CD8-positive, alpha-beta memory T cell (primary cell): ENCODE measurements around the gene TBC1D9. TPM values are rescaled to one million over a fixed set of nuclear protein-coding genes. Genes with fewer than 3 reads are reported as not detected.

Experiments used
- CTCF ChIA-PET: fragments of 350-600 bp; sonication (Branson Sonifier 250); formaldehyde crosslinking; loops from one replicate; lab custom pipeline; 2021; ENCODE audit warnings: antibody characterized with exemption; lab: Charles Lee
- POLR2A ChIA-PET: fragments of 350-600 bp; sonication (Branson Sonifier 250); formaldehyde crosslinking; loops from one replicate; lab custom pipeline; 2021; ENCODE audit warnings: antibody characterized with exemption; lab: Charles Lee
- DNase-seq, 5 donors: peaks; one replicate each; pipeline versions ENCODE4 v3.0.0 to v3.0.0-alpha.2; 2020 to 2022; ENCODE audit warnings: mixed read lengths in 1 of 5
- H3K27ac ChIP-seq: one replicate; pipeline ENCODE4 v1.7.0; 2013; ENCODE audit warnings: low read depth, mild to moderate bottlenecking, low read length, moderate library complexity
- H3K27me3 ChIP-seq: 2 replicates; pipeline ENCODE4 v1.7.0; 2013; ENCODE audit warnings: low read length, mild to moderate bottlenecking; ENCODE audit not compliant: insufficient read depth, poor library complexity, severe bottlenecking
- H3K36me3 ChIP-seq: 2 replicates; pipeline ENCODE4 v1.7.0; 2013; ENCODE audit warnings: mild to moderate bottlenecking, low read length, moderate library complexity; ENCODE audit not compliant: insufficient read depth
- H3K4me1 ChIP-seq: 2 replicates; pipeline ENCODE4 v1.7.0; 2013; ENCODE audit warnings: mild to moderate bottlenecking, low read length, moderate library complexity; ENCODE audit not compliant: insufficient read depth
- H3K4me3 ChIP-seq: 2 replicates; pipeline ENCODE4 v1.7.0; 2013; ENCODE audit warnings: mild to moderate bottlenecking, low read length
- H3K9me3 ChIP-seq: 2 replicates; pipeline ENCODE4 v1.7.0; 2013; ENCODE audit warnings: mild to moderate bottlenecking, low read length
- H3K27ac Mint-ChIP-seq, 8 donors: one replicate each; pipeline ENCODE4 v1.8.0; 2020 to 2021; ENCODE audit warnings: mixed read lengths in 8 of 8, mild to moderate bottlenecking in 6 of 8, inconsistent platforms in 3 of 8, moderate library complexity in 3 of 8
- H3K27me3 Mint-ChIP-seq, 2 donors: one replicate each; pipeline ENCODE4 v1.8.0; 2020 to 2021; ENCODE audit warnings: mixed read lengths in 2 of 2, mild to moderate bottlenecking in 1 of 2, moderate library complexity in 1 of 2
- H3K36me3 Mint-ChIP-seq, 3 donors: one replicate each; pipeline ENCODE4 v1.8.0; 2020 to 2021; ENCODE audit warnings: mixed read lengths in 3 of 3, inconsistent platforms in 1 of 3, mild to moderate bottlenecking in 1 of 3
- H3K4me1 Mint-ChIP-seq, 3 donors: one replicate each; pipeline ENCODE4 v1.8.0; 2020 to 2021; ENCODE audit warnings: mixed read lengths in 3 of 3, inconsistent platforms in 1 of 3, mild to moderate bottlenecking in 1 of 3
- H3K4me3 Mint-ChIP-seq, 7 donors: one replicate each; pipeline ENCODE4 v1.8.0; 2020 to 2021; ENCODE audit warnings: mixed read lengths in 7 of 7, mild to moderate bottlenecking in 6 of 7, moderate library complexity in 4 of 7, inconsistent platforms in 2 of 7
- H3K9me3 Mint-ChIP-seq, 5 donors: one replicate each; pipeline ENCODE4 v1.8.0; 2020 to 2022; ENCODE audit warnings: mixed read lengths in 5 of 5, mild to moderate bottlenecking in 3 of 5, moderate library complexity in 2 of 5, inconsistent platforms in 1 of 5
- polyA plus RNA-seq: library from polyadenylated mRNA; unstranded; fragments of 300-500 nt; fragmentation: Illumina TruSeq; gene quantifications from one replicate; pipeline ENCODE4 v1.2.3, GENCODE V29; 2021
- total RNA-seq, 2 experiments: library from RNA; stranded (reverse); gene quantifications; one replicate each; pipeline ENCODE4 v1.2.3, GENCODE V29; 2021

The TBC1D9 gene
- total and polyA plus RNA-seq, 3 experiments from 2014 or later, result 0.13 to 0.46 TPM; not detected in 1

- CTCF ChIA-PET, result no interaction called here
These were observed 8.7 kb upstream of the TBC1D9 start for GRCh38 chr4:140764785-140765392.

GRCh38 chr4:140762202-140762601 lies 6.0 kb upstream of the TBC1D9 start:
- no peaks in the 10 kb centered on the region for H3K36me3 ChIP-seq
- no peaks in the 10 kb centered on the region for H3K9me3 ChIP-seq
- DNase-seq, result no peak
- POLR2A ChIA-PET, result no interaction called here
- no peak overlapping the region for H3K27ac ChIP-seq
- H3K27me3 Mint-ChIP-seq, result peaks cover 9 to 18% of the 10 kb centered on the region in 2 donors
- no peak overlapping the region for H3K4me3 ChIP-seq
- no peak overlapping the region for H3K4me3 Mint-ChIP-seq
- H3K4me1 ChIP-seq, result no peaks in the 10 kb centered on the region
- peaks cover 0 to 3% (median 2%) of the 10 kb centered on the region in 3 donors for H3K4me1 Mint-ChIP-seq
- peaks cover 6% of the 10 kb centered on the region for H3K27me3 ChIP-seq
- H3K9me3 Mint-ChIP-seq, result peaks cover 0 to 6% (median 0%) of the 10 kb centered on the region in 5 donors
- H3K36me3 Mint-ChIP-seq, result peaks cover 0 to 3% (median 0%) of the 10 kb centered on the region in 3 donors
- CTCF ChIA-PET, result no interaction called here
- no peak overlapping the region for H3K27ac Mint-ChIP-seq

More at GRCh38 chr4:140764785-140765392, 8.7 kb upstream of the TBC1D9 start:
- Mint-ChIP-seq H3K27ac (no peak overlapping the region), H3K9me3 (peaks cover 0 to 6% (median 0%) of the 10 kb centered on the region in 5 donors), H3K4me3 (no peak overlapping the region), H3K27me3 (peaks cover 4 to 7% of the 10 kb centered on the region in 2 donors), H3K36me3 (no peaks in the 10 kb centered on the region), H3K4me1 (no peaks in the 10 kb centered on the region)
- no peak for DNase-seq
- no peaks in the 10 kb centered on the region for H3K9me3 ChIP-seq
- H3K36me3 ChIP-seq, result no peaks in the 10 kb centered on the region
- POLR2A ChIA-PET, result no interaction called here
- no peaks in the 10 kb centered on the region for H3K27me3 ChIP-seq
- H3K4me1 ChIP-seq, result no peaks in the 10 kb centered on the region
- H3K4me3 ChIP-seq, result no peak overlapping the region
- H3K27ac ChIP-seq, result no peak overlapping the region

GRCh38 chr4:140757232-140757630 lies 1.0 kb upstream of the TBC1D9 start:
- Histone ChIP-seq H3K4me3 (no peak overlapping the region), H3K9me3 (no peaks in the 10 kb centered on the region), H3K27me3 (peaks cover 12% of the 10 kb centered on the region), H3K36me3 (no peaks in the 10 kb centered on the region), H3K27ac (no peak overlapping the region), H3K4me1 (no peaks in the 10 kb centered on the region)
- CTCF ChIA-PET, result interaction anchor here (0.7 to 1.1 kb wide), 2 partner anchors 42 to 357 kb away, joined by 3 read pairs; no protein-coding TSS in a partner anchor
- Mint-ChIP-seq H3K4me1 (peaks cover 0 to 15% (median 8%) of the 10 kb centered on the region in 3 donors), H3K4me3 (peak overlapping the region in 2 of 7 donors; percentile 21 to 25), H3K36me3 (peaks cover 0 to 3% (median 0%) of the 10 kb centered on the region in 3 donors), H3K27me3 (peaks cover 29 to 43% of the 10 kb centered on the region in 2 donors), H3K9me3 (peaks cover 0 to 7% (median 0%) of the 10 kb centered on the region in 5 donors), H3K27ac (no peak overlapping the region)
- DNase-seq, result no peak
- POLR2A ChIA-PET, result no interaction called here

GRCh38 chr4:140755774-140756318 lies 339 bp downstream of the TBC1D9 start:
- Histone ChIP-seq H3K36me3 (no peaks in the 10 kb centered on the region), H3K27ac (no peak overlapping the region), H3K27me3 (peaks cover 12% of the 10 kb centered on the region), H3K4me3 (no peak overlapping the region), H3K9me3 (no peaks in the 10 kb centered on the region), H3K4me1 (no peaks in the 10 kb centered on the region)
- peaks cover 0 to 4% (median 0%) of the 10 kb centered on the region in 5 donors for H3K9me3 Mint-ChIP-seq
- peaks cover 0 to 3% (median 0%) of the 10 kb centered on the region in 3 donors for H3K36me3 Mint-ChIP-seq
- DNase-seq, result peak in 1 of 5 donors; percentile 1
- no peak overlapping the region for H3K27ac Mint-ChIP-seq
- H3K4me1 Mint-ChIP-seq, result peaks cover 0 to 15% (median 8%) of the 10 kb centered on the region in 3 donors
- peak overlapping the region in 1 of 7 donors; percentile 28 for H3K4me3 Mint-ChIP-seq
- POLR2A ChIA-PET, result no interaction called here
- CTCF ChIA-PET, result no interaction called here
- peaks cover 30 to 44% of the 10 kb centered on the region in 2 donors for H3K27me3 Mint-ChIP-seq

- peaks cover 29 to 44% of the 10 kb centered on the region in 2 donors for H3K27me3 Mint-ChIP-seq
- no peak for DNase-seq
- H3K9me3 ChIP-seq, result no peaks in the 10 kb centered on the region
- no peak overlapping the region for H3K27ac ChIP-seq
- ChIA-PET POLR2A (no interaction called here), CTCF (no interaction called here)
- H3K36me3 ChIP-seq, result no peaks in the 10 kb centered on the region
- H3K27ac Mint-ChIP-seq, result no peak overlapping the region
- peaks cover 0 to 4% (median 0%) of the 10 kb centered on the region in 5 donors for H3K9me3 Mint-ChIP-seq
- H3K4me1 Mint-ChIP-seq, result peaks cover 0 to 15% (median 8%) of the 10 kb centered on the region in 3 donors
- H3K4me3 Mint-ChIP-seq, result peak overlapping the region in 3 of 7 donors; percentile 7 to 28 (median 19)
- no peak overlapping the region for H3K4me3 ChIP-seq
- no peaks in the 10 kb centered on the region for H3K4me1 ChIP-seq
- H3K27me3 ChIP-seq, result peaks cover 12% of the 10 kb centered on the region
- peaks cover 0 to 3% (median 0%) of the 10 kb centered on the region in 3 donors for H3K36me3 Mint-ChIP-seq
These were observed 1.0 kb downstream of the TBC1D9 start for GRCh38 chr4:140754918-140755773.

GRCh38 chr4:140753329-140753728 lies 2.9 kb downstream of the TBC1D9 start:
- no peak overlapping the region for H3K4me3 Mint-ChIP-seq

GRCh38 chr4:140752291-140753068 lies 3.7 kb downstream of the TBC1D9 start:
- no peak overlapping the region for H3K27ac Mint-ChIP-seq
- H3K4me3 ChIP-seq, result no peak overlapping the region
- no peaks in the 10 kb centered on the region for H3K36me3 Mint-ChIP-seq
- POLR2A ChIA-PET, result interaction anchor here (0.5 kb wide), 1 partner anchor 133 kb away, joined by 5 read pairs; no protein-coding TSS in a partner anchor
- H3K27me3 ChIP-seq, result peaks cover 6% of the 10 kb centered on the region
- no peak overlapping the region for H3K4me3 Mint-ChIP-seq
- DNase-seq, result no peak
- CTCF ChIA-PET, result no interaction called here
- no peaks in the 10 kb centered on the region for H3K9me3 ChIP-seq
- H3K9me3 Mint-ChIP-seq, result peaks cover 0 to 12% (median 2%) of the 10 kb centered on the region in 5 donors
- peaks cover 26 to 41% of the 10 kb centered on the region in 2 donors for H3K27me3 Mint-ChIP-seq
- no peaks in the 10 kb centered on the region for H3K36me3 ChIP-seq
- no peak overlapping the region for H3K27ac ChIP-seq
- no peaks in the 10 kb centered on the region for H3K4me1 ChIP-seq
- H3K4me1 Mint-ChIP-seq, result peaks cover 0 to 12% (median 6%) of the 10 kb centered on the region in 3 donors

More at GRCh38 chr4:140753329-140753728, 2.9 kb downstream of the TBC1D9 start:
- Mint-ChIP-seq H3K36me3 (peaks cover 0 to 3% (median 0%) of the 10 kb centered on the region in 3 donors), H3K9me3 (peaks cover 0 to 4% (median 2%) of the 10 kb centered on the region in 5 donors), H3K27me3 (peaks cover 29 to 43% of the 10 kb centered on the region in 2 donors), H3K27ac (no peak overlapping the region), H3K4me1 (peaks cover 0 to 15% (median 8%) of the 10 kb centered on the region in 3 donors)
- no peak for DNase-seq
- Histone ChIP-seq H3K4me3 (no peak overlapping the region), H3K36me3 (no peaks in the 10 kb centered on the region), H3K4me1 (no peaks in the 10 kb centered on the region), H3K27me3 (peaks cover 8% of the 10 kb centered on the region), H3K9me3 (no peaks in the 10 kb centered on the region), H3K27ac (no peak overlapping the region)
- ChIA-PET CTCF (no interaction called here), POLR2A (interaction anchor here (0.6 kb wide), 1 partner anchor 1495 kb away, joined by 7 read pairs; no protein-coding TSS in a partner anchor)
